T-helper 17 cell (primary cell): Measurements from ENCODE around the gene ANO1. TPM values are rescaled to one million over a fixed set of nuclear protein-coding genes. Genes with fewer than 3 reads are reported as not detected.

Experiments used
- ATAC-seq: fragments of 150-1000 bp; cut with Tn5 transposase; 2 replicates; pipeline ENCODE4 v1.10.0; 2021; ENCODE audit warnings: mild to moderate bottlenecking, moderate library complexity
- DNase-seq, 3 donors: peaks; one replicate each; pipeline versions ENCODE4 v3.0.0 to v3.0.0-alpha.2; 2020 to 2021
- H3K9me3 ChIP-seq: one replicate; pipeline ENCODE4 v1.7.0; 2013; ENCODE audit warnings: low read length, mild to moderate bottlenecking; ENCODE audit not compliant: control insufficient read depth, poor library complexity, severe bottlenecking
- H3K27ac Mint-ChIP-seq: one replicate; pipeline ENCODE4 v1.8.0; 2022; ENCODE audit warnings: mild to moderate bottlenecking, moderate library complexity, mixed read lengths
- H3K27me3 Mint-ChIP-seq: one replicate; pipeline ENCODE4 v1.8.0; 2022; ENCODE audit warnings: mixed read lengths
- H3K36me3 Mint-ChIP-seq: one replicate; pipeline ENCODE4 v1.8.0; 2022; ENCODE audit warnings: low read depth, mixed read lengths
- H3K4me1 Mint-ChIP-seq: one replicate; pipeline ENCODE4 v1.8.0; 2022; ENCODE audit warnings: mild to moderate bottlenecking, mixed read lengths
- H3K4me3 Mint-ChIP-seq: one replicate; pipeline ENCODE4 v1.8.0; 2022; ENCODE audit warnings: mild to moderate bottlenecking, moderate library complexity, mixed read lengths
- total RNA-seq, 4 donors: library from RNA in 2 of 4; stranded (reverse) in 2 of 4; gene quantifications; one replicate each; pipeline ENCODE4 v1.2.3 and lab custom pipeline; 2022 to 2026

Gene ANO1
- total RNA-seq, 2 donors from 2014 or later = 0.34 TPM; not detected in 1

- H3K27ac Mint-ChIP-seq = no peak overlapping the region
- no peak overlapping the region for H3K4me3 Mint-ChIP-seq
- H3K4me1 Mint-ChIP-seq = no peaks in the 10 kb centered on the region
- peaks cover 26% of the 10 kb centered on the region for H3K27me3 Mint-ChIP-seq
- no peak for ATAC-seq
- H3K9me3 ChIP-seq = no peaks in the 10 kb centered on the region
- no peak for DNase-seq
- H3K36me3 Mint-ChIP-seq = peaks cover 2% of the 10 kb centered on the region
Observed at GRCh38 chr11:70061734-70062133, 16.4 kb upstream of the ANO1 start.

GRCh38 chr11:70063121-70063520, 15.0 kb upstream of the ANO1 start:
- Mint-ChIP-seq H3K4me3 (no peak overlapping the region), H3K4me1 (no peaks in the 10 kb centered on the region)
- DNase-seq = no peak

GRCh38 chr11:70063555-70063954, 14.6 kb upstream of the ANO1 start:
- no peak for ATAC-seq
- no peaks in the 10 kb centered on the region for H3K9me3 ChIP-seq
- H3K4me1 Mint-ChIP-seq = no peaks in the 10 kb centered on the region
- H3K4me3 Mint-ChIP-seq = no peak overlapping the region
- no peaks in the 10 kb centered on the region for H3K36me3 Mint-ChIP-seq
- no peak overlapping the region for H3K27ac Mint-ChIP-seq
- H3K27me3 Mint-ChIP-seq = peaks cover 41% of the 10 kb centered on the region
- DNase-seq = no peak

More at GRCh38 chr11:70063121-70063520, 15.0 kb upstream of the ANO1 start:
- H3K9me3 ChIP-seq = no peaks in the 10 kb centered on the region
- H3K27me3 Mint-ChIP-seq = peaks cover 37% of the 10 kb centered on the region
- no peak overlapping the region for H3K27ac Mint-ChIP-seq
- no peak for ATAC-seq
- H3K36me3 Mint-ChIP-seq = no peaks in the 10 kb centered on the region

- no peak overlapping the region for H3K27ac Mint-ChIP-seq
- no peak for ATAC-seq
- no peak overlapping the region for H3K4me3 Mint-ChIP-seq
- H3K4me1 Mint-ChIP-seq = no peaks in the 10 kb centered on the region
- DNase-seq = no peak
- H3K9me3 ChIP-seq = no peaks in the 10 kb centered on the region
- peaks cover 48% of the 10 kb centered on the region for H3K27me3 Mint-ChIP-seq
- H3K36me3 Mint-ChIP-seq = no peaks in the 10 kb centered on the region
Observed at GRCh38 chr11:70064008-70064725, 13.9 kb upstream of the ANO1 start.

DNA sequence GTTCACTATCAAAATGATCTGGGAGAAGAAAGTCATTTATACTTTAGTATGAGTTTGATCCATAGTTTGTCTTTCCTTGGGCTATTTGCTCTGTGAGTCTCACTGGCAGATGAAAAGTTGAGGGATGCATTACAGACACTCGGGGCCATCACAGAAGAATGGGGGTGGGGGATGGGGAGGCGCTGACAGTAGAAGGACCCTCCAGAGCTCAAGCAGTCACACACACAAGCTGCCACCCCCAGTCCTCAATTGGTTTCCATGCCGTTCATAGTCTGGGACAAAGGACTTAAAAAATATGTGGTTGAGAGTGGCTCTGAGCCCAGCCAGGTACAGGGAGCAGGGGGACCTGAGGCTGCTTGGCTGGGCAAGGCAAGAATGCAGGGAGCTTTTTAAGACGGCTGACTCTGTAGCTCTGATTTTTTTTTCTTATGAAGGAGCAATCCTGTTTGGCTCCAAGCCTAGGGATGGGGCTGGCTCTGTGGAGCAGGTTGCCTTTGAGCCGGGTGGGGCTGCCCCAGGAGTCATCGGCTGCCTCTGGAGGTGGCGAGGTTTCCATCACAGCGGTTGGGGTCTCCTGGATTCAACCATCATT, 13.3 kb upstream of the ANO1 start:
- no peak for DNase-seq
- ATAC-seq = no peak
- Mint-ChIP-seq H3K27me3 (peaks cover 54% of the 10 kb centered on the region), H3K36me3 (no peaks in the 10 kb centered on the region), H3K4me1 (no peaks in the 10 kb centered on the region), H3K27ac (no peak overlapping the region), H3K4me3 (no peak overlapping the region)
- H3K9me3 ChIP-seq = no peaks in the 10 kb centered on the region

- DNase-seq (no peak), ATAC-seq (no peak)
- H3K27ac Mint-ChIP-seq = no peak overlapping the region
- H3K36me3 Mint-ChIP-seq = no peaks in the 10 kb centered on the region
- no peaks in the 10 kb centered on the region for H3K9me3 ChIP-seq
- H3K4me3 Mint-ChIP-seq = no peak overlapping the region
- H3K27me3 Mint-ChIP-seq = peaks cover 61% of the 10 kb centered on the region
- no peaks in the 10 kb centered on the region for H3K4me1 Mint-ChIP-seq
Observed at GRCh38 chr11:70065318-70066135, 12.6 kb upstream of the ANO1 start.

GRCh38 chr11:70066136-70066520, 12.0 kb upstream of the ANO1 start:
- no peak for DNase-seq
- H3K4me1 Mint-ChIP-seq = no peaks in the 10 kb centered on the region

GRCh38 chr11:70066628-70067027, 11.5 kb upstream of the ANO1 start:
- no peaks in the 10 kb centered on the region for H3K9me3 ChIP-seq
- DNase-seq = no peak
- ATAC-seq = no peak
- Mint-ChIP-seq H3K4me3 (no peak overlapping the region), H3K36me3 (no peaks in the 10 kb centered on the region), H3K27me3 (peaks cover 71% of the 10 kb centered on the region), H3K4me1 (no peaks in the 10 kb centered on the region), H3K27ac (no peak overlapping the region)

More at GRCh38 chr11:70066136-70066520, 12.0 kb upstream of the ANO1 start:
- H3K27ac Mint-ChIP-seq = no peak overlapping the region
- no peaks in the 10 kb centered on the region for H3K9me3 ChIP-seq
- H3K4me3 Mint-ChIP-seq = no peak overlapping the region
- no peaks in the 10 kb centered on the region for H3K36me3 Mint-ChIP-seq
- ATAC-seq = no peak
- H3K27me3 Mint-ChIP-seq = peaks cover 67% of the 10 kb centered on the region

DNA sequence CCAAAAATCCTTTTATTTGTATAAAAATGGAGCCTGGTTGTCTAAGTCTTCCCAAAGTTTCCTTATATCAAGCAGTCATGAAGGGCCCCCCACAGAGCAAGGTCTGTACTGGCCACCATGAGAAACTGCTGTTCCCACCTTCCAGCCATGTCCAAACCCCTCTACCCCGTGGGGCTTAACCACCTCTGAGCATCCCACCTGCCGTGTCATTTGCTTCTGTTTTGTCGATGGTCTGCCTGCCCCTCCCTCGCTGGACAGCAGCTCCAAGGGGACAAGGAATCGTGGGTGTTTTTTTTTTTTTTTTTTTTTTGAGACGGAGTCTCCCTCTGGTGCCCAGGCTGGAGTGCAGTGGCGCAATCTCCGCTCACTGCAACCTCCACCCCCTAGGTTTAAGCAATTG, 11.1 kb upstream of the ANO1 start:
- H3K4me3 Mint-ChIP-seq = no peak overlapping the region
- DNase-seq (no peak), ATAC-seq (no peak)
- H3K27me3 Mint-ChIP-seq = peaks cover 75% of the 10 kb centered on the region
- no peak overlapping the region for H3K27ac Mint-ChIP-seq
- H3K4me1 Mint-ChIP-seq = peaks cover 2% of the 10 kb centered on the region
- H3K36me3 Mint-ChIP-seq = no peaks in the 10 kb centered on the region
- H3K9me3 ChIP-seq = no peaks in the 10 kb centered on the region

DNA sequence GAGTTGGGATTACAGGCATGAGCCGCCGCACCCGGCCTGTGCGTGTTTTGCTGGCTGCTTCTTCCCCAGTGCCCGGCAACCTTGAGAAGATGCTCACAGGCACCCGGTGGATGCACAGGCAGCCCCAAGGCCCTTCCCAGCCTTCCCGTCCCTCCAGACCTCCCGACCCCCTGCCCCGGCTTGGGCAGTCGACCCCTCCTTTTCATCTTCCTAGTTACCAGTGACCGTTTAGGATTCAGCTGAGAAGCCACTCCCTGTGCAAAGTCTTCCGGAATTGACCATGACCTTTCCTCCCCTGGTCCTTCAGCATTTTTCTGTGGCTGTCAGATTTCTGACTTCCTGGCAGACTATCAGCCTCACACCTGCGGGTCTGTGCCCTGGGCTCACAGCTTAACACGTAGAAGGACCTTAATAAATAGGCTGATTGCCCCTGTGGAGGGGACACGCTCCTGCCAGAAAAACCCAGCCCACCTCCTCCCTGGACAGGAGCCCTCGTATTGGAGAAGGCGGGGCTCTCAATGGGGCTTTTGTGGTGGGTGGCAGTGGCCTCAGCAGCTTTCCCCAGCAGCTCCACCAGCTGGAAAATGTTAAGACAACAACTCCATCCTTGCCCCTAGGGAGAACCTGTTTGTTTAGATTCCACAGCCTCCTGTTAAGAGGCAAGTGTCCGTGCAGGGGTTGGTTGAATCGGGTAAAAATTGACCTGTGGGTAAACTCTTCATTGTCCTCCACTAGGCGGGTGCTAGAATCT, 10.4 kb upstream of the ANO1 start:
- no peak for ATAC-seq
- Mint-ChIP-seq H3K36me3 (no peaks in the 10 kb centered on the region), H3K27ac (no peak overlapping the region), H3K4me3 (no peak overlapping the region), H3K4me1 (peaks cover 4% of the 10 kb centered on the region), H3K27me3 (peaks cover 83% of the 10 kb centered on the region)
- no peaks in the 10 kb centered on the region for H3K9me3 ChIP-seq
- DNase-seq = no peak

- no peaks in the 10 kb centered on the region for H3K9me3 ChIP-seq
- Mint-ChIP-seq H3K4me3 (no peak overlapping the region), H3K27ac (no peak overlapping the region), H3K4me1 (peaks cover 4% of the 10 kb centered on the region), H3K27me3 (peaks cover 88% of the 10 kb centered on the region), H3K36me3 (no peaks in the 10 kb centered on the region)
- no peak for DNase-seq
- no peak for ATAC-seq
Observed at GRCh38 chr11:70068345-70068744, 9.8 kb upstream of the ANO1 start.

GRCh38 chr11:70068950-70069349, 9.2 kb upstream of the ANO1 start:
- H3K27ac Mint-ChIP-seq = no peak overlapping the region
- H3K9me3 ChIP-seq = no peaks in the 10 kb centered on the region
- H3K4me1 Mint-ChIP-seq = peaks cover 4% of the 10 kb centered on the region
- H3K27me3 Mint-ChIP-seq = peaks cover 90% of the 10 kb centered on the region
- ATAC-seq (no peak), DNase-seq (no peak)
- H3K4me3 Mint-ChIP-seq = no peak overlapping the region
- H3K36me3 Mint-ChIP-seq = no peaks in the 10 kb centered on the region

- Mint-ChIP-seq H3K27me3 (peaks cover 90% of the 10 kb centered on the region), H3K27ac (no peak overlapping the region), H3K36me3 (no peaks in the 10 kb centered on the region), H3K4me1 (peaks cover 4% of the 10 kb centered on the region), H3K4me3 (no peak overlapping the region)
- H3K9me3 ChIP-seq = no peaks in the 10 kb centered on the region
- ATAC-seq (no peak), DNase-seq (no peak)
Observed at GRCh38 chr11:70070706-70071105, 7.4 kb upstream of the ANO1 start.
